Measurements from ENCODE around the gene TMEM129.

TMEM129 gene

GRCh38 chr4:1721003-1721665, at the start of gene TMEM129, which contains the start of gene TACC3:
Gene TMEM129, minus strand, starts transcription at chr4:1721323. Its CDS starts 486 bp downstream, at chr4:1720837.
Gene TACC3, plus strand, starts transcription at chr4:1721521. Its CDS starts 1,901 bp downstream, at chr4:1723422.
- peak; percentile 98 for DNase-seq

GRCh38 chr4:1770791-1771231, 49.7 kb upstream of the TMEM129 start:
- no peak for DNase-seq

GRCh38 chr4:1770245-1770644, 49.1 kb upstream of the TMEM129 start:
- no peak for DNase-seq

GRCh38 chr4:1769692-1770091, 48.6 kb upstream of the TMEM129 start:
- DNase-seq = no peak

GRCh38 chr4:1768367-1769034, 47.4 kb upstream of the TMEM129 start:
- DNase-seq = no peak

- no peak for DNase-seq
Observed at GRCh38 chr4:1767770-1768366, 46.7 kb upstream of the TMEM129 start.

GRCh38 chr4:1767061-1767769, 46.1 kb upstream of the TMEM129 start:
- no peak for DNase-seq

- no peak for DNase-seq
Observed at GRCh38 chr4:1766106-1767060, 45.3 kb upstream of the TMEM129 start.

- no peak for DNase-seq
Observed at GRCh38 chr4:1765409-1766072, 44.4 kb upstream of the TMEM129 start.

- DNase-seq = no peak
Observed at GRCh38 chr4:1764670-1765069, 43.5 kb upstream of the TMEM129 start.

GRCh38 chr4:1763550-1764080, 42.5 kb upstream of the TMEM129 start:
- no peak for DNase-seq

GRCh38 chr4:1763070-1763549, 42.0 kb upstream of the TMEM129 start:
- no peak for DNase-seq

GRCh38 chr4:1762264-1763010, 41.3 kb upstream of the TMEM129 start:
- DNase-seq = no peak

- DNase-seq = no peak
Observed at GRCh38 chr4:1761130-1761689, 40.1 kb upstream of the TMEM129 start.

GRCh38 chr4:1760521-1761071, 39.5 kb upstream of the TMEM129 start:
- no peak for DNase-seq

- DNase-seq = no peak
Observed at GRCh38 chr4:1759818-1760223, 38.7 kb upstream of the TMEM129 start.

GRCh38 chr4:1759170-1759817, 38.2 kb upstream of the TMEM129 start:
- no peak for DNase-seq

GRCh38 chr4:1758306-1759121, 37.4 kb upstream of the TMEM129 start:
- DNase-seq = no peak
